ENCODE results near the gene ABHD17C. TPM values are rescaled to one million over a fixed set of nuclear protein-coding genes. Genes with fewer than 3 reads are reported as not detected.
A peak's percentile ranks its signal among the peaks of the same experiment; 100 is the strongest.

The ABHD17C gene
- total RNA-seq, 1 donor from 2014 or later, result 28.2 TPM

DNA sequence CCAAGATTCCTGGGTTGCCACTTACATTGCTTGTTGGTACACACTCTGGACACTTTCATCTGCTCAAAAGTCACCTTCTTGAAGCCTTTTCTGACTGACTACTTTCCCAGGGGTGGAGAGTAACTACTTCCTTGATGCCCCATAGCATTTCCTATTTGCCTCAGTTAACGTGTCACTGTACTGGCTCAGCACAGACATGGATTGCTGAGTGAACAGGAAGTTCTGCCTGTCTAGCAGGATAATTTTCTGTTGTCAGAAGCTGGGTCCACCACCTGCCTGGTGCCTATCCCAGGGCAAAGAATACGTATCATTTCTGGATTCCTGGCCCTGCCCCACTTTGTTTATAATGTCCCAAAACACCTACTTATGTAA is 15.3 kb upstream of the ABHD17C start:
- ATAC-seq, result no peak
- intact Hi-C loops (cut with DNase I), result no loop called here
- TF ChIP-seq CTCF (IDR thresholded peaks at IDR 0.05), result no peak

DNA sequence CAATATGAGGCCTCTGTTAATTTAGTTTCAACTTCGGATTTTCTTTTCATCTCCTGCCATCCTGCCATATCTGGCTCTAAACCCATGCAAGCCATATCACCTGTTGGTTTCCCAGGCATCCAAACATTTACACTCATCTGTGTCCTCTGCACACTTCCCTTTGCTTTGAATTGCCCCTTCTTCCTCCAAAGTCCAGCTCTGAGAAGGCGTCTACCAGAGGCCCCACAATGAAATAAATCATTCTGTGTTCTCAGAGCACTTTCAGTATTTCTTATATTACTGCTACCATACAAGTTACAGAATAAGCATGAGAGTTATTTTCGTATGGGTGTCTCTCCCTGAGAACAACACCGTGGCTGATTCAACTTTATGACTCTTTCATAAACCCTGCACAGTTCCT is 12.9 kb upstream of the ABHD17C start:
- ATAC-seq, result no peak
- intact Hi-C loops (cut with DNase I), result no loop called here
- Histone ChIP-seq H3K4me1 (peaks cover 12% of the 10 kb centered on the region), H3K36me3 (no peaks in the 10 kb centered on the region), H3K27ac (no peak overlapping the region), H3K4me3 (no peak overlapping the region), H3K27me3 (ENCODE audit: low read depth) (no peaks in the 10 kb centered on the region), H3K9me3 (no peaks in the 10 kb centered on the region)
- no peak for TF ChIP-seq CTCF (IDR thresholded peaks at IDR 0.05)
- DNase-seq, result no peak

More for the DNA sequence above, 15.3 kb upstream of the ABHD17C start:
- DNase-seq, result no peak
- H3K27me3 ChIP-seq (ENCODE audit: low read depth), result no peaks in the 10 kb centered on the region
- no peaks in the 10 kb centered on the region for H3K9me3 ChIP-seq
- H3K36me3 ChIP-seq, result no peaks in the 10 kb centered on the region
- peak overlapping the region; percentile 18 for H3K27ac ChIP-seq
- peaks cover 12% of the 10 kb centered on the region for H3K4me1 ChIP-seq
- H3K4me3 ChIP-seq, result no peak overlapping the region

DNA sequence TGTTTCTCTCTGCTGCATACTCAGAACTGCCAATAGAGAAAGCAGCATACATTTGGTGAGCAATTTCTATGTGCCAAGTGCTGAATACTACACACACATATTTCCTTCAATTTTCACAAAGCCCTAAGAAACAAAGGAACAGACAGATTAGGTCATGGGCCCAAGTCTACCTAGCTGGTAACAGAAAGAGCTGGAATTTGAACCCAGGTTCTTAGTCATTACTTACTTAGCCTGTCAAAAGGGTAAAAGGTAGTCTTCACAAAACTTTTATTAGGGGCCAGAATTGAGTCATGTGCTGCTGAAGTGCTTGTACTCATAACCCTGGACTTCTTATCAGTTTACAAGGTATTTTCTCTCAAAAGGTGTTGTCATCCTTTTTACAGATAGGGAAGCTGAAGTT is 10.4 kb upstream of the ABHD17C start:
- Histone ChIP-seq H3K27ac (no peak overlapping the region), H3K27me3 (ENCODE audit: low read depth) (no peaks in the 10 kb centered on the region), H3K36me3 (no peaks in the 10 kb centered on the region), H3K4me1 (peaks cover 14% of the 10 kb centered on the region), H3K4me3 (no peak overlapping the region), H3K9me3 (no peaks in the 10 kb centered on the region)
- ATAC-seq, result no peak
- DNase-seq, result no peak
- intact Hi-C loops (cut with DNase I), result no loop called here
- no peak for TF ChIP-seq CTCF (IDR thresholded peaks at IDR 0.05)

DNA sequence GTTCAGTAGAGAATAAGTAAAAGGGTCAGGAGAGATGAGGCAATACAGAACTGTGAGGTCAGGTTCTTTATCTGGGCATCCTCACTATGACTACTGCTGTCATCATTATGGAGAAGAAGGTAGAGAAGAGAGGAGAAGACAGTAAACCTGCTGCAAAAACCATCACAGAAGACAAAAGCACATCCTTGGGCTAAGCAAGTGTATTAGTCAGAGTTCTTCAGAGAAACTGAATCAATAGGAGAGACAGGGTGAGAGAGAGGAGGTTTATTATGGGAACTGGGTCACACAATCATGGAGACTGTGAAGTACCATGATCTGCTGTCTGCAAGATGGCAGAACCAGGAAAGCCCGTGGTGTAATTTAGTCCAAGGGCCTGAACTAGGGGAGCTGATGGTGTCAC is 9.5 kb upstream of the ABHD17C start:
- Histone ChIP-seq H3K27ac (no peak overlapping the region), H3K4me3 (no peak overlapping the region), H3K9me3 (no peaks in the 10 kb centered on the region), H3K36me3 (no peaks in the 10 kb centered on the region), H3K27me3 (ENCODE audit: low read depth) (no peaks in the 10 kb centered on the region), H3K4me1 (peaks cover 8% of the 10 kb centered on the region)
- no peak for ATAC-seq
- no peak for DNase-seq
- intact Hi-C loops (cut with DNase I), result no loop called here
- TF ChIP-seq CTCF (IDR thresholded peaks at IDR 0.05), result no peak

DNA sequence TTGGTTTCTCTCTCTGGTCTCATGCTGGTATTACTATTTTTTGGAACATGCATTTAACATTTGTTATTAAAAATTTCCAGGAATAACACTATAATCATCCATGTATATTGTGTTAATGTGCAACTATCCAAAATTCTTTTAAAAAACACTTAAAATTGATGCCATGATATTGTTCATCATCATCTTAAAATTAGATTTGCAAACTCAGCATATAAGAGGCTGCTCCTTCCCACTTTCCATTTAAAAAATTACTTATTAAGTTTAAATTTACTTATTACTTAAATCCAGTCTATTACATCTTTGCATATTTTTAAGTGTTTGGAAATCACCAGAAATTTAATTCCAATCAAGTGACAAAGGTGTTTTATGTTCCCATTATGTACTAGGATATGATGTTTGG is 5.8 kb upstream of the ABHD17C start:
- H3K4me1 ChIP-seq, result peaks cover 14% of the 10 kb centered on the region
- no peak overlapping the region for H3K4me3 ChIP-seq
- H3K9me3 ChIP-seq, result no peaks in the 10 kb centered on the region
- TF ChIP-seq CTCF (IDR thresholded peaks at IDR 0.05), result no peak
- H3K36me3 ChIP-seq, result no peaks in the 10 kb centered on the region
- ATAC-seq (no peak), DNase-seq (no peak)
- H3K27me3 ChIP-seq (ENCODE audit: low read depth), result no peaks in the 10 kb centered on the region
- intact Hi-C loops (cut with DNase I), result no loop called here
- no peak overlapping the region for H3K27ac ChIP-seq

DNA sequence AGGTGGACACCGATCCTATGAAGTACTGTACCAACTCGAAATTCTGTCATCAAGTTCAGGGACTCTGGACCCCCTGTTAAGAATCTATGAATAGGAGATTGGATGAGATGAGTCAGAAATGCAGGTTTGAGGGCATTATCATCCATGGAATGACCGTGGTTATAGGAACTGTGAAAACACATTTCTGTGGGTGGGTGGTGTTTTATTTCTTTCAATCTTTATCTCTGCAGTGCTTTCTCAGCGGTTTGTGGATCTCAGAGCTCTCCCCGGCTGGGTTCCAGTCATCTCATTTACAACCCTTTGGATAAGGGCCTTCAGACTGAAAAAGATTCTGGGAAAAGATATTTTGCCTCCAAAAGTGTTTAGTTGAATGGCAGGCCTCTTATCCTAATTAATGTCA is 5.4 kb upstream of the ABHD17C start:
- Histone ChIP-seq H3K36me3 (no peaks in the 10 kb centered on the region), H3K9me3 (no peaks in the 10 kb centered on the region), H3K4me1 (peaks cover 16% of the 10 kb centered on the region), H3K4me3 (no peak overlapping the region), H3K27ac (no peak overlapping the region), H3K27me3 (ENCODE audit: low read depth) (no peaks in the 10 kb centered on the region)
- no peak for DNase-seq
- TF ChIP-seq CTCF (IDR thresholded peaks at IDR 0.05), result no peak
- intact Hi-C loops (cut with DNase I), result loop anchor here (10.0 kb wide), 1 partner anchor 115 kb away; no protein-coding TSS in a partner anchor
- no peak for ATAC-seq

Measured in lower lobe of right lung (tissue), 2 donors.